Pancreas (tissue), 10 donors: ENCODE data around the gene WNT8A. TPM values are rescaled to one million over a fixed set of nuclear protein-coding genes. Genes with fewer than 3 reads are reported as not detected.

Source experiments
- ATAC-seq, 4 donors: fragments of 200-7000 bp; cut with Tn5 transposase; one replicate each; pipeline versions ENCODE4 v1.8.0 to v1.9.1; 2020; ENCODE audit warnings: mild to moderate bottlenecking in 4 of 4, moderate library complexity in 4 of 4
- DNase-seq, 6 donors: peaks; one replicate each; pipeline ENCODE4 v3.0.0-alpha.2; 2020
- FAIRE-seq: peaks from 2 replicates; lab custom pipeline; 2012; peaks lifted over from hg19 to GRCh38; lab: Jason Lieb, UNC
- H3K27ac ChIP-seq, 4 donors: fragments of 200-600 bp; sonication (generic); 1 replicate in 3 of 4; 2 replicates in 1 of 4; pipeline versions ENCODE4 v1.5.0 to v1.8.0; 2020
- H3K27me3 ChIP-seq, 4 donors: fragments of 200-600 bp; one replicate each; pipeline ENCODE4 v1.8.0; 2021
- H3K36me3 ChIP-seq, 3 donors: fragments of 200-600 bp; sonication (generic) in 1 of 3; one replicate each; pipeline versions ENCODE4 v1.5.0 to v1.8.0; 2020 to 2021
- H3K4me1 ChIP-seq, 3 donors: fragments of 200-600 bp; one replicate each; pipeline ENCODE4 v1.8.0; 2021
- H3K4me3 ChIP-seq, 4 donors: fragments of 200-600 bp; sonication (generic) in 2 of 4; one replicate each; pipeline versions ENCODE4 v1.5.0 to v1.8.0; 2020 to 2021
- H3K9me3 ChIP-seq, 4 donors: fragments of 200-600 bp; one replicate each; pipeline ENCODE4 v1.8.0; 2021
- WGBS, 2 donors: extraction: QIAGEN DNeasy Blood & Tissue Kit; methylation state at CpG; one replicate each; pipeline ENCODE4 v1.1.7; 2013; 5-methylcytosine and 5-hydroxymethylcytosine counted together
- intact Hi-C, 3 donors: fragments of 100-400 bp; cut with DNase I; formaldehyde crosslinking; loops; one replicate each; pipeline versions ENCODE4 v1.11.1 to v1.14.2; 2022
- polyA plus RNA-seq, 2 donors: library from polyadenylated mRNA; stranded (reverse); fragments of 200-250 nt; gene quantifications; one replicate each; pipeline ENCODE4 v1.2.3, GENCODE V29; 2013
- total RNA-seq, 6 donors: library from RNA; stranded (reverse); fragmentation: NEBNext Ultra II Directional in 4 of 6; extraction: Animal tissue kit (Norgen Biotek cat#: 25700) in 4 of 6; gene quantifications; one replicate each; pipeline versions ENCODE4 v1.2.1 to v1.2.4, GENCODE V29; 2021 to 2023
- TF ChIP-seq, protein P1 (sequence below), 4 donors: fragments of 200-600 bp; sonication (generic) in 3 of 4; IDR thresholded peaks; one replicate each; pipeline versions ENCODE4 v1.5.0 to v1.8.0; 2021; ENCODE audit warnings: antibody characterized with exemption in 4 of 4
- donor health status: healthy with polysubstance abuse.
- donor health status: DM: no; HTN: no; CAD: no; lungs with moderate emphysema.
- donor health status: DM: no; HTN: no; CAD: no.
- donor health status: control.
- donor health status: control.
- donor health status: Bipolar disorder and iron deficiency.
- donor health status: DM: yes; HTN: yes; CAD: no.
- donor health status: DM: no; HTN: no; CAD: no.
- donor health status: DM: no; HTN: no; CAD: no.
- donor health status: DM: yes; HTN: yes; CAD: no.

WNT8A gene
- total and polyA plus RNA-seq, 8 donors = not detected

GRCh38 chr5:138054847-138055558 lies 28.8 kb upstream of the WNT8A start:
- intact Hi-C loops = no loop called here
- TF ChIP-seq, protein P1, sequence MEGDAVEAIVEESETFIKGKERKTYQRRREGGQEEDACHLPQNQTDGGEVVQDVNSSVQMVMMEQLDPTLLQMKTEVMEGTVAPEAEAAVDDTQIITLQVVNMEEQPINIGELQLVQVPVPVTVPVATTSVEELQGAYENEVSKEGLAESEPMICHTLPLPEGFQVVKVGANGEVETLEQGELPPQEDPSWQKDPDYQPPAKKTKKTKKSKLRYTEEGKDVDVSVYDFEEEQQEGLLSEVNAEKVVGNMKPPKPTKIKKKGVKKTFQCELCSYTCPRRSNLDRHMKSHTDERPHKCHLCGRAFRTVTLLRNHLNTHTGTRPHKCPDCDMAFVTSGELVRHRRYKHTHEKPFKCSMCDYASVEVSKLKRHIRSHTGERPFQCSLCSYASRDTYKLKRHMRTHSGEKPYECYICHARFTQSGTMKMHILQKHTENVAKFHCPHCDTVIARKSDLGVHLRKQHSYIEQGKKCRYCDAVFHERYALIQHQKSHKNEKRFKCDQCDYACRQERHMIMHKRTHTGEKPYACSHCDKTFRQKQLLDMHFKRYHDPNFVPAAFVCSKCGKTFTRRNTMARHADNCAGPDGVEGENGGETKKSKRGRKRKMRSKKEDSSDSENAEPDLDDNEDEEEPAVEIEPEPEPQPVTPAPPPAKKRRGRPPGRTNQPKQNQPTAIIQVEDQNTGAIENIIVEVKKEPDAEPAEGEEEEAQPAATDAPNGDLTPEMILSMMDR (IDR thresholded peaks at IDR 0.05) = no peak
- H3K27me3 ChIP-seq = no peaks in the 10 kb centered on the region
- no peak for FAIRE-seq
- H3K36me3 ChIP-seq = no peaks in the 10 kb centered on the region
- ATAC-seq = peak in 1 of 4 donors; percentile 32
- 56 to 65% methylated on average over 13 of the region's 13 CpGs for WGBS, 2 donors
- no peak for DNase-seq
- H3K27ac ChIP-seq = no peak overlapping the region
- no peaks in the 10 kb centered on the region for H3K9me3 ChIP-seq
- H3K4me1 ChIP-seq = no peaks in the 10 kb centered on the region
- H3K4me3 ChIP-seq = no peak overlapping the region

DNA sequence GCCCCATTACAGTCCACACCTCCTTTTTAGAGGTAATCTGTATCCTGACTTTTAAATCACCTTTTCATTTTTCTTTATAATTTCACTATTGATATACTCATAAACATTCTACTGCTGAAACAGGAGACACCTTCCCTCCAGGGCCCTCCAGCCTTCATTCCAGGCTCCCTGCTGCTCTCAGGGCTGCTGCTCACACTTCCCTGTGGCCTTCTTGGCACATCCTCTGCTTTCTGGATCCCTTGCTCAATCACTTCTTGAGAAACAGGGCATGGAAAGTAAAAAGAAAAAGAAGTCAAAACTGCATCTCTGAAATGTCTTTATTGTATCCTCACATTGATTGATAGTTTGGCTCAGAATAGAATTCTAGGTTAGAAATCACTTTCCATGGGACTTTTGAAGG lies 19.3 kb upstream of the WNT8A start:
- intact Hi-C loops = no loop called here
- H3K4me1 ChIP-seq = no peaks in the 10 kb centered on the region
- no peaks in the 10 kb centered on the region for H3K9me3 ChIP-seq
- FAIRE-seq = no peak
- no peak overlapping the region for H3K4me3 ChIP-seq
- no peak for DNase-seq
- H3K27ac ChIP-seq = no peak overlapping the region
- H3K36me3 ChIP-seq = no peaks in the 10 kb centered on the region
- TF ChIP-seq, protein P1 (IDR thresholded peaks at IDR 0.05) = no peak
- no peaks in the 10 kb centered on the region for H3K27me3 ChIP-seq
- ATAC-seq = no peak

DNA sequence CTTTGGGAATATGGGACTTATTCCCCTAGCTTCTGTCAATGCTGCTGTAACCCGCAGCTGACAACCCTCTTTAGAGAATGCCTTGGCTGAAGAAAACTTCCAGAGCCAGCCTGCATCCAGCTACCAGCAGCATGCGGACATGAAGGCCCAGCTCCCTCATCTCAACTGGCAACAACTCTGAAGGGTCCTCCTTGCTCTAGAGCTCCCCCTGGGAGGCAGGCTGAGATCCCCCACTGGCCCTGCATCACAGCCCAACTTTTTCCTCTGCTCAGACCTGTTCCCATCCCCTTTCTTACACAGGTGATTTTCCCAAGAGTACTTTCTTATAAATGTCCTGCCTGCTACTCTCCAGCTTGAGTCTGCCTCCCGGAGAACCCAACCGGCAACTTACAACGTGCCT lies 18.7 kb upstream of the WNT8A start:
- intact Hi-C loops = no loop called here
- peak in 1 of 4 donors; percentile 51 for ATAC-seq
- no peak for FAIRE-seq

GRCh38 chr5:138067945-138068344 lies 15.9 kb upstream of the WNT8A start:
- Histone ChIP-seq H3K27ac (no peak overlapping the region), H3K36me3 (no peaks in the 10 kb centered on the region), H3K4me3 (no peak overlapping the region), H3K4me1 (no peaks in the 10 kb centered on the region), H3K27me3 (no peaks in the 10 kb centered on the region), H3K9me3 (no peaks in the 10 kb centered on the region)
- DNase-seq = no peak
- FAIRE-seq = no peak
- 73 to 84% methylated on average over 8 of the region's 8 CpGs for WGBS, 2 donors
- intact Hi-C loops = no loop called here
- TF ChIP-seq, protein P1 (IDR thresholded peaks at IDR 0.05) = no peak
- no peak for ATAC-seq

More for the DNA sequence above, 18.7 kb upstream of the WNT8A start:
- Histone ChIP-seq H3K4me1 (no peaks in the 10 kb centered on the region), H3K27ac (no peak overlapping the region), H3K9me3 (no peaks in the 10 kb centered on the region), H3K4me3 (no peak overlapping the region), H3K27me3 (no peaks in the 10 kb centered on the region), H3K36me3 (no peaks in the 10 kb centered on the region)
- 56 to 61% methylated on average over 5 of the region's 5 CpGs for WGBS, 2 donors
- no peak for DNase-seq
- TF ChIP-seq, protein P1 (IDR thresholded peaks at IDR 0.05) = no peak
